GM21737 (cell line): Measurements from ENCODE around the gene DNAH9.

Experiments used
- ATAC-seq: cut with Tn5 transposase; IDR thresholded peaks from one replicate; pipeline ENCODE4 v1.9.1; 2021; ENCODE audit warnings: mild to moderate bottlenecking, moderate library complexity; ENCODE audit not compliant: unreplicated experiment

DNAH9 gene

DNA sequence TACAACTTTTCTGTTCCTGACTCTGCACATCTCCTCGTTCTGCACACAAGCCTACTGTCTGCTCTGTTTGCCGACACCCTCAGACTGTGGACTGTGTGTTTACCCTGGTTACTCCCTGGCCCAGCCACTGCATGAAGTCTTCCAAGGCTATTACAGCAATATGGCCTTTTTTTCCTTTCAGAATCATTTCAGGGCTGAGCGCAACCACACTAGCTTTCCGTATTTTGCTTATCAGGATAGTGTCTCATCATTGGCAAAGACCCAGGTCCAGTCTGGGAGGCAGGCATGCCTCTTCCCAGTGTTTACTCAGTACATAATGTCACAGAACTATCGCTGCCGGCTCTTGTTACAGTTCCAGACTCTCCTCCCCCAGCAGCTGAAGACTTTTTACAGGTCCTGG, 10.1 kb downstream of the DNAH9 start:
- no peak for ATAC-seq

DNA sequence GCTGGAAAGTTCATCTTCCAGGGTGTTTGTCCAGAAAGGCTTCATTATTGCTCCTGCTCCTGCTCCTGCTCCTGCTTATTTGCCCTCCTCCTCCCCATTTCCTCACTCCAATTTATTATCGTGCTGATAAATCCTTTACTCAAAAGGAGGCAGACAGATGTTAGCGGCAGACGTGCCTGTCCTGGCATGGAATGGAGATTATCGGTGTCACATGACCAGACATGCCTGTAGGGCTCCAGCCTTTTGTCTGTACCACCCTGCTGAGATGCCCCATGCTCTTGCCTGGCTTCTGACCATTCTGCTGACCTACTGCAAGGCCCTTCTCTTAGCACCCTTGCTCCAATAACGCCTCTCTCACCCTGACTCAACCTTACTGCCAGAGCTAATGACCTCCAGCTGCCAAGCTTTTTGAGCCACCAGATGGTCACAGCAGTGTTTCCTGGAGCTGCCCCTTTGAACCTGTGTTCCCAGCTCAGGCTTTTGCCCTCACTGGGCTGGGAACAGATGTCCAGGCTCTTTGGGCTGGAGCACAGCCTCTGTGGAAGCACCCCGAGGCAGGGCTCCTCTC, 12.8 kb downstream of the DNAH9 start:
- no peak for ATAC-seq

GRCh38 chr17:11612956-11613355, 14.7 kb downstream of the DNAH9 start:
- no peak for ATAC-seq

- ATAC-seq = no peak
These were observed 20.7 kb downstream of the DNAH9 start for GRCh38 chr17:11618861-11619566.

DNA sequence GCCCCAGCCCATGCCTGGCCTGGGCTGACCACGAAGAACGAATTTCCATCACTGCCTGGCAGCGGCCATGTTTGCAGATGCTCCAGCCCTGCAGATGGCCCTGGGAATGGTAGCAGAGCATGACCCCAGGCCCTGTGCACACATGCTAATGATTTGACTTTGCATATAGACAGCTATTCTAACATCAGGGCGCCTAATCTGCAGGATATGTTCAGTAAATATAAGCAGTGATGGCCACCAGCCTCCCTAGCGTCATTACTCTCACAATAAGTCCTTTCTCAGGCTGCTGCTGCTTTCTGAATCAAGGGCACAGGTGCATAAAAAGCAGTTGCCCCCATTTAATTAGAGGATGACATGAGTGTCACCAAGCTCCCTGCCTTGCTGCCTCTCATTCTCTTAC, 24.2 kb downstream of the DNAH9 start:
- ATAC-seq = no peak

DNA sequence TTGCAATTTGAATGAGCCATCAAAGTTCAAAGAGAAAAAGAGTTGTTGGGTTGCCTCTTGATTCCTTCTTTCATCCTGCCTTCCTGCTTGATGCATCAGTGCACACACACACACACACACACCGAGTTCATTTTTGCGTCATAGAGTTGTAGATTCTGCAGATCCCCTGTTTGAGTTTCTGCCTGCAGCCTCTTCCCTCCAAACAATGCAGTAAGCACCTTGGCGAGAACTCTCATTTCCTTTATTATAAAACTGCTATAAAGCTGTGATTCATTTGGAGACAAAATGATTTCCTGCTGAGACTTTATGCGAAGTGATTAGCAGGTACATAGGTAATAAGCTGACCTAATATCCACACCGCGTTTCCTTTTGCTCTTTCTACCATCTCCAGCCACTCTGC, 26.7 kb downstream of the DNAH9 start:
- ATAC-seq = no peak

- ATAC-seq = no peak
These were observed 27.6 kb downstream of the DNAH9 start for GRCh38 chr17:11625878-11626277.

- no peak for ATAC-seq
These were observed 29.2 kb downstream of the DNAH9 start for GRCh38 chr17:11627301-11627940.

- no peak for ATAC-seq
These were observed 30.1 kb downstream of the DNAH9 start for GRCh38 chr17:11628374-11628773.

DNA sequence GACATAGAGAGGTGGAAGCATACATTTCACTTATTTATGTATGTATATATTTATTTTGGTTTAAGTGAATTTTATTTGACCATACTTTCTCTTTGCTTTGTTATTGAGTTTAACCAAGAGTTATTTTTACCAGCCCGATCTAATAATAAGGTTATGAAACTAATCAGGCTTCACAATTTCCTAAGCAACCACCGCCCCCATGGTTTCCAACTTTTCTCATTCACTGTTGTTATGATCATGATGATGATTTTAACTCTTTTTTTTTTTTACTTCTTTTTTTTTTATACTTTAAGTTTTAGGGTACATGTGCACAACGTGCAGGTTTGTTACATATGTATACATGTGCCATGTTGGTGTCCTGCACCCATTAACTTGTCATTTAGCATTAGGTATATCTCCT, 30.6 kb downstream of the DNAH9 start:
- ATAC-seq = no peak

- ATAC-seq = no peak
These were observed 38.5 kb downstream of the DNAH9 start for GRCh38 chr17:11636771-11637170.

DNA sequence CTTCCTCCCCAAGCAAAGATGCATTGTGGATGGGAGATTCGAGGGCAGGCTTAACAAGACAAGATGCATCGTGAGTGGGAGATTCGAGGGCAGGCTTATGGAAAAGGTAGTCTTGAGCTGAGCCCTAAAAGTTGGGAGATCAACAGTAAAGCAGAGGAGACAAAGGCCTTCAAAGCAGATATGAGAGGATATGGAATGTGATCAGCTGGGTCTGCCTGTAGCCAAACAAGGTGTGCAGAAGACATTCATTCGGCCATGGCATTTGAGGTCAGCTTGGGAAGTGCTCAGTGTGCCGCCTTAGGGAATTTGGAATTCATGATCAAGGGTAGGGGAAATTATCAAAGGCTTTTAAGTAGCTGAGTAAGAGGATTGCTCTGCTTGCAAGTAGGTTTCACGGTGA, 39.5 kb downstream of the DNAH9 start:
- no peak for ATAC-seq

GRCh38 chr17:11638700-11639265, 40.5 kb downstream of the DNAH9 start:
- ATAC-seq = no peak

GRCh38 chr17:11639736-11640462, 41.6 kb downstream of the DNAH9 start:
- ATAC-seq = no peak

GRCh38 chr17:11640463-11640814, 42.2 kb downstream of the DNAH9 start:
- ATAC-seq = no peak

DNA sequence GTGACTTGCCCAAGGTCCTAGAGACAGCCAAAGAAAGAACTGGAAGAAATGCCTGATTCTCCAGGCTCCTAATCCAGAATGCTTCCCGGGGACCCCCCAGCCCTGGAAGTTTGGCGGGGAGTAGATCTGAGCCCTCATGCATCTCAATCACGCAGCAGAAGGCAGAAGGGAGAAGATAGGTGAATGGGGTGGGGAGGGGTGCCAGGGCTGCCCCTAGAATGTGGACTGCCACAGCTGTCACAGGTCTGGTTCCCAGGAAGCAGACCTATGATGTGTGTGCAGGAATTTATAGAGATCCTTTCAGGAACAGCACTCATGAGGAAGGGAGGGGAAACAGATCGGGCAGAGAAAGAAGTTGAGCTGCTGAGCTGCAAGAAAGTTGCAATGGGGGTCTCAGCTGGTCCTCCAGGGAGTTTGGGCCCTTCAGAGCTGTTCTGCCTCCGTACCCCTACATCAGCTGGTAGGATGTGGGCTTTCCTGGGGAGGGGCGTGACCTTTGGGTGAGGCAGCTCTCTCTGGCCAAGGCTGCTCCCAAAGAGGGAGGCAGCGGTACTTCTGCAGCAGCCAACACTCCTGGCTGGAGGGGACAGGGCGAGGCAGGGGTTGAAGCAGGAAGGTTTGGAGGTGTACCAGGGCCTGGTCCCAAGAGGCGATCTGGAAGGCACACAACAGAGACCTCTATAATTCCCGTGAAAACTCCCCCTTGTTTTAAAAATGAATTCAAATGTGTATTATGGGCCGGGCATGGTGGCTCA, 43.4 kb downstream of the DNAH9 start:
- no peak for ATAC-seq

GRCh38 chr17:11642655-11643054, 44.4 kb downstream of the DNAH9 start:
- no peak for ATAC-seq

DNA sequence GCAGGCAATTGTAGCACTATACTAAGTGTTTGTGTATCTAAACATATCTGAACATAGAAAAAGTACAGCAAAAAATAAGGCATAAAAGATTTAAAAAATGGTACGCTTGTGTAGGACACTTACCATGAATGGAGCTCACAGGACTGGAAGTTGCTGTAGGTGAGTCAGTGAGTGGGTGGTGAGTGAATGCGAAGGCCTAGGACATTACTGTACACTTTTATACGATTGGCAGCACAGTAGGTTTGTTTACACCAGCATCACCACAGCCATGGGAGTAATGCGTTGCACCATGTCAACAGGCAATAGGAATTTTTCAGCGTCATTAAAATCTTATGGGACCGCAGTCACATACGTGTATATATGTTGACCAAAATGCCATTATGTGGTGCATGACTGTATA, 45.6 kb downstream of the DNAH9 start:
- ATAC-seq = no peak

DNA sequence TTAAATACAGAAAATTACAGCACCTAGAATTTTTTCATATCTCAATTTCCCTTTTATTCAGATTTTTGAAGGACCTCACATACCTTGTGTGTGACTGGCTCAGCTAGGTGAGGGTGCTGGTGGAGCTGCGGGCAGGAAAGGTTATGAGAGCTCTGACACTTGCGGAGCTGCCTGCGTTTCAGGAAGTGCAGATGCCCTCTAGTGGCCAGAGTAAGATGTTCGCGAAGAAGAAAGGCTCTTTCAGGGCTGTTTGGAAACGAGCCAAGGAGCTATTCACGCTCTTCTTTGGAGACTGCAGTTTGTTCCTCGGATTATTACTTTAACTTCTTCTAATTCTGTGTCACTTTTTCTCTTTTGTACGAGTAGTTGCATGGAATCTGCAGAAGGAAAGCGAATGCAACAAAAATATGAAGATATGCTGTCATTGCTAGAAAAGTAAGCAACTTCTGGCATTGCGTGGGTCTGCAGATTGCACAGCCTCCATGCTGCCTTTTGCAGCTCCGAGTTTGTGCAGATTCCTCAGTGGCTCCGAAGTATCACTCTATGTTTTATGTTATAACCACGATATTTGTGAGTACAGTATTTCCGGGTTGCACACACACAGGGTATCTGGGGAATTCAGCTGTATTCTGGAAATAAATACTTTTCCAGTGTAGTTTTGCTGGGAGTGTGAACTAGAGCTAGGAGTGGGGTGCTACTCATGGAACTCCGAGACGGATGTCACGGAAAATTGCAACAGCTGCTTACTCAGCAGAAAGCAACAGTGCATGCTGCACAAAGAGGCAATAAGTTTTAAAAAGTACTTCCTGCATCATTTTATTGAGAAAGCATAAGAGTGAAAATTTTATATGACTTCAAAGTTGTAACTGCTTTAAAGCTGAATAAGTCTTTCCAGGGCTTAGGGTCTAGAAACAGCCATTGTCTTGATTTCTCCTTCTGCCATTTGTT, 46.3 kb downstream of the DNAH9 start:
- no peak for ATAC-seq

DNA sequence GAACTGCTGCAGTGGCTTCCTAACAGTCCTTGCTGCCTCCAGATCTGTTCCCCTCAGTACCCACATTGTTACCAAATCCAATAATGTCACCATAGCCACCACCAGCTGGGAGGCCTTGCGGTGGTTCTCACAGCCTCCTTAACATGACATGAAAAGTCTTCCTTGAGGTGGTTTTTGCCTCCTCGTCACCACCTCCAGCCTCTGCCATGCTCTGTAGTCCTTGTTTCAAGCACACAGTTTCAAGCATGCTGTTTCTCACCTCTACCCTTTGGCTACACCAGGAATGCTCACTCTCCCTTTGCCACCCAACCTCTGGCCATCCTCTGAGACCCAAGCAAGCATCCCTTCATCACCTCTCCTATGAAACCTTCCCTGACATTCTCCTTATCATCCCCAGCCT, 47.2 kb downstream of the DNAH9 start:
- ATAC-seq = no peak
